HG02884 (cell line): ENCODE measurements around the gene CHGA.
A peak's percentile ranks its signal among the peaks of the same experiment; 100 is the strongest.

Experiments used
- ATAC-seq: cut with Tn5 transposase; IDR thresholded peaks from one replicate; pipeline ENCODE4 v1.9.1; 2021; ENCODE audit warnings: mild to moderate bottlenecking, moderate library complexity; ENCODE audit not compliant: unreplicated experiment

The CHGA gene

DNA sequence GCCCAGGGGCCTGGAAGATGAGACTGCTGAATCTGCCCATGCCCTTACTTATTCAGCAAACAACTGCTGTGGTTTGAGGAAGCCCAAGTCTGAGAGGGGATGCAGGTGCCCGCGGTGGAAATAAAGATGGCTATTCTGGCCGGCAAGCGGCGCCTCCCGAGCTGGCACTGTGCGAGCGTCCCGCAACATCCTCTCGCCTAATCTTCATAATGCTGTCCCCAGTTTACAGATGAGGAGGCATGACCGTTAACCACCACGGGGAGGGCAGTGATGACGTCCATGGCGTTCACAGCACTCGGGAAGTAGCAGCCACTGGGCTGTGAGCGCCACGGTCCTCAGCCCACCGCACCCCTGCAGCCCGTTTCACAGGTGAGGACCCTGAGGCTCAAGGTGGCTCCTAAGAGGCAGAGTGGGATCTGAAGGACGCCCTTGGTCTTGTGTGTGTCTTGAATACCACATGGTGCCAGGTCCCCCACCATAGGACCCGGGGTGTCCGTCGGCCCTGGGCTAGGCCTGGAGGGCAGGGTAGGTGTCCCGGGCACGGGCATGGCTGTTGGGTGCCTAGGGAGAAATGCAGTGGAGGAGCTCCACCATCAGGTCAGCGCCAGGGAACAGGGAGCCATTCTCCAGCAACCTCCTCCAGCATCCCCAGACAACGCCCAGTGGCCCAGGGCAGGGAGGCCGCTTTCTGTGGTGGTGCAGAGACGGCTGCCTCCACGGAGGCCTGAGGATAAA, 20.2 kb downstream of the CHGA start:
- ATAC-seq, result no peak

GRCh38 chr14:92943855-92944570, 21.1 kb downstream of the CHGA start:
- no peak for ATAC-seq

- no peak for ATAC-seq
Measured at GRCh38 chr14:92944976-92945375, 22.0 kb downstream of the CHGA start.

DNA sequence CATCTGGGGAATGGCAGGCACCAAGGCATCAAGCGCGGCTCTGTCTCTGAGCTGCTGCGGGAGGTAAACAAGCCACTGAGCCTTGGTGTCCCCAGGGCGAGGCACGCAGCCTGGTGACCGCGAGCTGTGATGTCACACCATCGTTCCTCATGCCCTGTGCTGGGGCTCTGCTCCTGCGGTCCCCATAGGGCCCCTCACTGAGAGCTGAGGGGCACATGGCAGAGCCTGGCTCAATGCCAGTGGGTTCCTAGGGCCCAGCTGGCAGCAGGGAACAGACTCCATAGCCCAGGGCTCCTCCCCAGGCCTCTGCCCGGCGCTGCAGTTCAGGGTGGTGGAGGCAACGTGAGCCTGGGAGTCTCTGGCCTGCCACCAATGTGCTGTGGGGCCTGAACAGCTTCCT, 22.6 kb downstream of the CHGA start:
- ATAC-seq, result no peak

DNA sequence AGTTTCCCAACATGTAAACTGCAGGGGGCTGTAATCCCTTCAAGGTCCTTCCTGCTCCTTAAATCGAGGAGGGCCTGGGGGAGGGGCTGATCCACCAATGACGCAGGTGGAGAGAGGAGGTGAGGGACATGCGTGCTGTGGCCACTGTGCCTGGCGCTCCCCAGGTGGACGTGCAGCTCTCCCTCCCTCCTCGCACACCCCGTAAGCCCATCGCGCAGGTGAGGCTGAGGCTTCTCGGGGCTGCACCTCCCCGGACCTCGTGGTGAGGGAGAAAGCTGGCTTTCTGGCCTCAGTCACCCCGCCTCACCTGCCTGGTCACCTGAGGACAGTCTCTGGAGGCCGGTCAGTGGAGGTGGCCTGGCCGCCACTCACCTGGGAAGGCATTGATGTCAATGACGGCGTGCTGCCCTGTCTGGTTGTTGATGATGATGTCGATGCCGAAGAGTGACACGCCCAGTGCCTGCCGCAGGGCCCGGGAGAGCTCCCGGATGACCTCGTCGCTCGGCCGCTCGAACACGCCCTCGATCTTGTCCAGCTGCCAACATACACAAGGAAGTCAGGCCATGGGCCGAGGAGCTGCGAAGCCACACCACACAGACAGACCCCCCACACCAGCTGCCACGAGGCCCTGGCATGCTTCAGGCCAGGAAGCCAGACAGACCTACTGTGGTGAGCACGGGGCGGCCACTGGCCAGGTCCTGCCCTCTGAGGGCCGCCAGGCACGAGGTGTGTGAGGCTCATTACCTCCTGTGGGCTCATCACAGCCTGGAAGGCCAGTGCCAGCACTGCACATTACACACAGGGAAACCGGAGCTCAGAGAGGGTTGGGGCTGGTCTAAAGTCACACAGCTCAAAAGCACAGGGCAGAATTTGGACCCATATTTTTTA, 23.3 kb downstream of the CHGA start:
- ATAC-seq, result no peak

- no peak for ATAC-seq
Measured at GRCh38 chr14:92946847-92947545, 24.0 kb downstream of the CHGA start.

DNA sequence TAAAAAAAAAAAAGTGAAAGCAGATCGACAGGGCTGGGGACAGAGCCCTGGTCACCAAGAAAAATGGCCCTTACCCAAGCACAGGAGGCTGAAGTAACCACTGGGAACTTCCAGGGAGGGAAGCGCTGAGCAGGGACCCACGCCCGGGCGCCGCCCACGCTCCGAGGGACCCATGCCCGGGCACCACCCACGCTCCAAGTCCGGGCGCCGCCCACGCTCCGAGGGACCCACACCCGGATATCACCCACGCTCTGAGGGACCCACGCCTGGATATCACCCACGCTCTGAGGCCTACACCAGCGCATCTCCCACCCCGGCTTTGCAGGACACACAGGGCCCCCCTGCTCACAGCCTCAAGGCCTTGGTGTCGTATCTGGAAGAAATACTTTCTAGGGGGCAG, 25.7 kb downstream of the CHGA start:
- ATAC-seq, result no peak

DNA sequence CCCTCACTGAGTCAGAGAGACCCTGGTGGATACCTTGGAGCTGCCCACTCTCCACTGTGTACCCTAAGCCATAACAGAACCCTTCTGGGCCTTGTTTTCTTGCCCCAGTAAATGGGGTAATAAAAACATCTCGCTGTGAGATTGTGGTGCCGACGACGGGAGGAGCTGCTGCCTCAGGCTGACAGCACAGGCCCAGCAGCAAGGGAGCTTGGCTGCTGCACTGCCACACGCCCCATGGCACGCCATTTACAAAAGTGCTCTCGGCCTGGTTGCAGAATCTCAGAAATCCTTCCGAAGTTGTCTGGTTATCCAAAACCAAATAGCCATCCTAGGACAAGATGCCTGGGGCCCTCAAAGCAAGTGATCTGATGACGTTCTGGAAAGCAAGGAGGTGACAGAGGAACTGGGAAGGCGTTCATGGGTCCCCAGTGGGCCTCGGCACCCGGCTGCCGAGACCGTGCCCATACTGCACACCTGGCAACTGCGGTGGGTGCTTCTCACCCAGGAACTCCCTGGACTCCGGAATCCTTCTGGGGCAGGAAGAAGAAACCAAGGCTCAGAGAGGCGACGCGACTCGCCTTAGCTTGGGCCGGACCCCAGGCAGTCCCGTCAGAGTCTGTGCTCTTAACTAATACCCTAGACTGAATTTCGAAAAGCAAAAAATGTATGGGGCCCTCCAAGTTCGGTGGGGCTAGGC, 26.7 kb downstream of the CHGA start:
- no peak for ATAC-seq

- ATAC-seq, result no peak
Measured at GRCh38 chr14:92950193-92950540, 27.2 kb downstream of the CHGA start.

- no peak for ATAC-seq
Measured at GRCh38 chr14:92950773-92951172, 27.8 kb downstream of the CHGA start.

DNA sequence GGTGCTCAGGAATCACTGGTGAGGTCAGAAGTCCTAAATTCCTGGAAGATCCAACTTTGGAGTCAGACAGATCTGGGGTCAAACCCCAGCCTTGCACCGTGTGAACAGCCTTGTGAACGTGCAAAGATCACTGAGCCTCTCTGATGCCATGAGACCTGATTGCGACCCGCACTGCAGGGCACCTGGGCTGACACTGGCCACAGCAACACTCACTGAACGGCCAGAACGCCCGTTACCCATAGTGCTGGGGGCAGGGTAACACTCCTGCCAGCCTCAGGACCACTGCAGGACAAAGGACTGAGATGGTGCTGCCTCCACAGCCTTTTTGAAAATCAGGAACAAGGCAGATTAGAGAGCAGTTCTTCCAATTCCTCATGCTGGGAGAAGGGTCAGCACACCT, 28.3 kb downstream of the CHGA start:
- ATAC-seq, result no peak

DNA sequence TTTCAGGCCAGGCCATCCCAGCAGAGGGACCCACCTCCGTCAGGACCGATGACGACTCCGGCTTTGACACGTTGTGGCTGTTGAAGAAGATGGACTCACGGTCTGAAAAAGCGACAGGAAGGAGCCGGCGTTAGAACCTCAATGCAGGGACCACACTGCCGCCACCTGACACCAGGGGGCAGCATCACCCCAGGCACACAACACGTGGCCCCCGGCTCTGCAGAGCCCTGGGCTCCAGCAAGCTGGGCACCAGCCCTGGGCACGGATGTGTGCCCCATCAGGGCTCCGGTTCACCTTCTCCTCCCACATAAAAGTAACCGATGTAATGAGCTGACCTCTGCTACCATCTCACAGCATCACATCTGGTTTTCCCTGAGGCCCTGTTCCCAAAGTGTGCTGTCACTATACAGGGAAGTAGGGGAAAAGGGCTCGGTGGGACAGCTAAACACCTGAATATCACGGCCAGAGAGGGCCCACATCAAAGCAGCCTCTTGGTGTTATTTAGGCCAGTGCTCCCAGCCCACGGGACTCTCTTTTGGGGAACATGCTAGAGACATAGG, 29.0 kb downstream of the CHGA start:
- peak; percentile 68 for ATAC-seq

DNA sequence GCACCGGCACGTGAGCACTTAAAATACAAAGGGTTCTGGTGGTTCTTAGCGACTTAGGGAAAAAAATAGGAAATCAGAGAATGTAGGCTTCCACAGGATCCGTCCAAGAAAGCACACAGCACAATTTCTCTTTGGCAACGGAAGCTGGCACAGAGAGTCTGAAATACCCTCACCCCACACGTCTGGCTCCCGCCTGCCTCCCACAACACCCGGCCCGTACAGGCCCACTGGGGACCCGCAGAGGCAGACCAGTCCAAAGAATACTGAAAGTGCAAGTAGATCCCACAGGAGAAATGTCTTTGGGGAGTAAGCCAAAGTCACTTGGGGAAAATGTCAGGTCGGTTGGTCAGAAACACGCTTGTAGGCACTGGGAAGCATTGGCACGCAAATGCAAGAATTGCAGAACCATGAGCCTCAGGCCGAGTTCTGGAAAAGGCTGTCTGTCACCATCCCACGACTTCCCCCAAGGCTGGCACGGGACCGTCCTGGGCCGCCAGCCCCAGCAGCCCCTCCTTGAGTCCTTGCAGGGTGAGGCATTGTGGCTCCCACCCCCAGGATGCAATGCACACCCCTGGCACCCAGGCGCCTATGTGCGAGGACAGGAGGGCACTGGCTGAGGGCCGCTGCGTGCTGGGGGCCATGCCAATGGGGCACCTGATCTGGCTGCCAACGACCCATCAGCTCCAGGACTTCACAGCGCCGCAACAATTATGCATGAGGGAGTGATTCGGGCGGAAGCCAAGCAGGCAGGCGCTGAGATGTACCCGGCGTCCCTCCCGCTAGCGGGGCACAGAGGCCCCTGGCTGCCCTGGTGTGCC, 29.7 kb downstream of the CHGA start:
- ATAC-seq, result no peak

GRCh38 chr14:92953526-92953925, 30.6 kb downstream of the CHGA start:
- no peak for ATAC-seq

DNA sequence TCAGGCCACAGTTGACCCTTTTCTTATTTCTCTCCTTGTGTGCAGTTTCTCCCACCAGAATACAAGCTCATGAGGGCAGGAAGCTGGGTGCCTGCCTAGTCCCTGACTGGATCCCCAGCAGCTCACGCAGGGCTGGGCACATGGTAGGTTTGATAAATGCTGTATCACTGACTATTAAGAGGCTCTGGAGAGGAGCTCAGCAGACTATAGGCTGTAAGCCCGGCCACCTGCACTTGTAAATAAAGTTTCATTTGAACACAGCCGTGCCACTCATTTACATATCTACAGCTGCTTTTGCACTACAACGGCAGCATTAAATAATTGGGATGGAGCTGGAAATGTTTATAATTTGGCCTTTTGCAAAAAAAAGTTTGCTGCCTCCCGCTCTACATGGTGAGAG, 32.0 kb downstream of the CHGA start:
- no peak for ATAC-seq

DNA sequence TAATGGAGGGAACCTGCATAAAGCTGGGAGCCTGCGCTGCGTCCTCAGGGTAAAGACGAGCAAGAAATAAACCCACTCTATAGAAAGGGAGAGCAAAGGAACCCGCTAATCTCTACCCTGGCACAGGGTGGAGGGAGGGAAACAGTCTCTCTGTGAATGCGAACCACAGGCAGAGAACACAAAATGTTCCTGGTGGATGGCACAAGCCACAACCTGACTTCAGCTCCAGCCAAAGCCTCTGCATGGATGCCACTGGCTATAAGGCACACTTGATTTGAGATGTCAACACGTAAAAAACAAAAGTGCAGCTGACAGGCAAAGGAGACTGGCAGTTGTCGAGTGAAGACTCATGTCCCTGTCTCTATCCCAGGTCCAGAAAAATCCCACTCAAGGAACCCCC, 32.4 kb downstream of the CHGA start:
- no peak for ATAC-seq

- ATAC-seq, result no peak
Measured at GRCh38 chr14:92956961-92957360, 34.0 kb downstream of the CHGA start.

GRCh38 chr14:92958373-92959188, 35.6 kb downstream of the CHGA start:
- no peak for ATAC-seq

- no peak for ATAC-seq
Measured at GRCh38 chr14:92959189-92959531, 36.2 kb downstream of the CHGA start.
